ENCODE data around the gene NRXN3. TPM values are rescaled to one million over a fixed set of nuclear protein-coding genes. Genes with fewer than 3 reads are reported as not detected.

The NRXN3 gene
- total and polyA plus RNA-seq, 2 of the 13 experiments (the other 11 are each of a cell fraction or from before 2014, with no cell fraction given) = 0.03 TPM; not detected in 1

DNA sequence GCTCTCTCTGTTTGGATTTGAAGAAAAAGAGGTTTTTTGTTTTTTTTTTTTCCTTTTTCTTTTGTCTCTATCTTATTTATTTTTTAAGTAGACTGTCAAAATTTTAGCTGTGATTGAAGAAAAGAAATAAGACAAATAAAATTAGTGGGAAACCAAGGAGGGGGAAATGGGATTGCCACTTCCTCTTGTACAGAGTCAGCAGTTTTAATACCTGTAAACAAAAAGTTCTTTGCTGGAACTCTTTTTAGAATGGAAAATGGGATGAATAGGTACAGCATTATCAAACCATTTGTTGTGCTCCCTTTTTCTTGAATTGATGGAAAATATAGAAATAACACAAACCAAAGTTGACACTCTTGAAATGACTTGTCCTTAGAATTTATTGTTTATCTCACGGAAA is 1360.4 kb downstream of the NRXN3 start:
- 88% methylated on average over 1 of the region's 1 CpG for WGBS (ENCODE audit: low lambda C conversion rate)
- DNase-seq (ENCODE audit: low spot score) (no peak), ATAC-seq (no peak), FAIRE-seq (no peak)
- H3K4me2 ChIP-seq (ENCODE audit: low read depth, low read length) = no peak overlapping the region
- H3K9me3 ChIP-seq (ENCODE audit: low read length) = peaks cover 56% of the 10 kb centered on the region
- no peaks in the 10 kb centered on the region for H3K36me3 ChIP-seq (replicated peaks in 1 of 2; ENCODE audit: control insufficient read depth in 1 of 2, insufficient read depth in 2 of 2, low read length in 2 of 2)
- in situ Hi-C loops (cut with HindIII; ENCODE audit: extremely low pct_ligation_motif_present, low pct_unique_long_range_greater_than_20kb) (no loop called here), intact Hi-C loops (cut with micrococcal nuclease; ENCODE audit: unreplicated experiment) (no loop called here)
- H3K4me1 ChIP-seq (ENCODE audit: insufficient read depth, low read length) = no peaks in the 10 kb centered on the region
- BruUV-seq (replicated peaks) = no TSS peak
- no peak overlapping the region for H2AFZ ChIP-seq (ENCODE audit: low read length)
- H3K27ac ChIP-seq (ENCODE audit: extremely low read length, insufficient read depth, low read length) = no peak overlapping the region
- TF ChIP-seq MAFF (IDR thresholded peaks at IDR 0.05; ENCODE audit: low read depth, low read length) (peak; percentile 59; the same call in 1 of the 2 replicates), MAFK (conservative IDR thresholded peaks at IDR 0.05 in 1 of 2, IDR thresholded peaks at IDR 0.05 in 1 of 2; ENCODE audit: low read length in 2 of 2) (peak; percentile 47 to 78), ZNF24 (IDR thresholded peaks at IDR 0.05) (no peak)
- no peaks in the 10 kb centered on the region for H3K79me2 ChIP-seq (ENCODE audit: insufficient read depth, low read length)
- ChIA-PET CTCF (ENCODE audit: low intra/inter-chr PET ratio, low total read pairs) (no interaction called here), POLR2A (no interaction called here)
- H3K27me3 ChIP-seq (ENCODE audit: control insufficient read depth in 1 of 2, insufficient read depth in 2 of 2, low read length in 2 of 2) = no peaks in the 10 kb centered on the region
- no peak overlapping the region for H3K4me3 ChIP-seq (replicated peaks in 1 of 3; ENCODE audit: insufficient read depth in 1 of 3, low read depth in 2 of 3, low read length in 3 of 3)
- H3K9ac ChIP-seq (ENCODE audit: insufficient read depth, low read depth, low read length) = no peak overlapping the region
- no peaks in the 10 kb centered on the region for H4K20me1 ChIP-seq (ENCODE audit: insufficient read depth, low read length)

DNA sequence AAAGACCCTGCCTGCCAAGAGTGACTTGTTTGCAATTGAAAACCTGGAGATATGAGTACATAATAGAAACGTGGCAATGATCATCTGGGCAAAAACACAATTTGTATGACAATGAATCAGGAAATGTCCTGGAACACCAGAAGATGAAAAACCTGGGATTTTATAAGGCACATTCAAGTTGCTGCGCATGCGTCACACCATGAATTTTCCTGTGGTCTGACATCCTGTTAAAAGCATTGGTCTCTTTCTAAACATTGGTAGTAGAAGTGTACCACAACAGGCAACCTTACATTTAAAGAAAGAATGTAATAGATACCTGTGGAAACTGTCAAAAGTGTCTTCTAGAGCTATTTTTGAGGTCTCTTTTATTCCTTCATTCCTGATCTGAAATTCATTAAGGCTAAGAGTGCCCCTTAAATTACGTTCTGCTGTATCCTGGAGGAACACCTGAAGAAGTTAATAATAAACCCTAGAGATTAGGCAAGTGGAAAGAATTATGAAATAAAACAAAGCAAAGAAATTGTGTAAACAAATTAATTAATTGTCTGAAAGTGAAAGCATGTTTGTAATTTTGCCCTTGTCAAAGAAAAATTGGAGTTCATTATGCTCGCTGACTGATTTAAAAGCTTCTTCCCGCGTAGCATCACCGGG is 1364.7 kb downstream of the NRXN3 start:
- CTCF ChIA-PET (ENCODE audit: low intra/inter-chr PET ratio, low total read pairs) = no interaction called here
- TF ChIP-seq ZNF850 (CRISPR knock-in tag; conservative IDR thresholded peaks at IDR 0.05) = no peak
- TF ChIP-seq, protein P1, sequence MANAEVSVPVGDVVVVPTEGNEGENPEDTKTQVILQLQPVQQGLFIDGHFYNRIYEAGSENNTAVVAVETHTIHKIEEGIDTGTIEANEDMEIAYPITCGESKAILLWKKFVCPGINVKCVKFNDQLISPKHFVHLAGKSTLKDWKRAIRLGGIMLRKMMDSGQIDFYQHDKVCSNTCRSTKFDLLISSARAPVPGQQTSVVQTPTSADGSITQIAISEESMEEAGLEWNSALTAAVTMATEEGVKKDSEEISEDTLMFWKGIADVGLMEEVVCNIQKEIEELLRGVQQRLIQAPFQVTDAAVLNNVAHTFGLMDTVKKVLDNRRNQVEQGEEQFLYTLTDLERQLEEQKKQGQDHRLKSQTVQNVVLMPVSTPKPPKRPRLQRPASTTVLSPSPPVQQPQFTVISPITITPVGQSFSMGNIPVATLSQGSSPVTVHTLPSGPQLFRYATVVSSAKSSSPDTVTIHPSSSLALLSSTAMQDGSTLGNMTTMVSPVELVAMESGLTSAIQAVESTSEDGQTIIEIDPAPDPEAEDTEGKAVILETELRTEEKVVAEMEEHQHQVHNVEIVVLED (CRISPR knock-in tag; IDR thresholded peaks at IDR 0.05; ENCODE audit: borderline replicate concordance) = no peak
- TF ChIP-seq, protein P2, sequence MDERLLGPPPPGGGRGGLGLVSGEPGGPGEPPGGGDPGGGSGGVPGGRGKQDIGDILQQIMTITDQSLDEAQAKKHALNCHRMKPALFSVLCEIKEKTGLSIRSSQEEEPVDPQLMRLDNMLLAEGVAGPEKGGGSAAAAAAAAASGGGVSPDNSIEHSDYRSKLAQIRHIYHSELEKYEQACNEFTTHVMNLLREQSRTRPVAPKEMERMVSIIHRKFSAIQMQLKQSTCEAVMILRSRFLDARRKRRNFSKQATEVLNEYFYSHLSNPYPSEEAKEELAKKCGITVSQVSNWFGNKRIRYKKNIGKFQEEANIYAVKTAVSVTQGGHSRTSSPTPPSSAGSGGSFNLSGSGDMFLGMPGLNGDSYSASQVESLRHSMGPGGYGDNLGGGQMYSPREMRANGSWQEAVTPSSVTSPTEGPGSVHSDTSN (CRISPR knock-in tag; IDR thresholded peaks at IDR 0.05) = no peak
- TF ChIP-seq RXRB (CRISPR knock-in tag; IDR thresholded peaks at IDR 0.05; ENCODE audit: borderline replicate concordance) = no peak
- TF ChIP-seq PHF8 (CRISPR knock-in tag; IDR thresholded peaks at IDR 0.05) = no peak
- TF ChIP-seq TSC22D2 (CRISPR knock-in tag; IDR thresholded peaks at IDR 0.05; ENCODE audit: borderline replicate concordance) = no peak
- no peak for TF ChIP-seq HCFC1 (IDR thresholded peaks at IDR 0.05; ENCODE audit: low read depth, low read length)
- TF ChIP-seq SMC3 (IDR thresholded peaks at IDR 0.05; ENCODE audit: low read length) = no peak
- no peak for TF ChIP-seq ZNF251 (CRISPR knock-in tag; IDR thresholded peaks at IDR 0.05)
- TF ChIP-seq TCF12 (IDR thresholded peaks at IDR 0.05) = no peak
- no peak for TF ChIP-seq TCF12 (CRISPR knock-in tag; IDR thresholded peaks at IDR 0.05)
- no peak for TF ChIP-seq SMARCE1 (IDR thresholded peaks at IDR 0.05; ENCODE audit: borderline replicate concordance)
- TF ChIP-seq, protein P3, sequence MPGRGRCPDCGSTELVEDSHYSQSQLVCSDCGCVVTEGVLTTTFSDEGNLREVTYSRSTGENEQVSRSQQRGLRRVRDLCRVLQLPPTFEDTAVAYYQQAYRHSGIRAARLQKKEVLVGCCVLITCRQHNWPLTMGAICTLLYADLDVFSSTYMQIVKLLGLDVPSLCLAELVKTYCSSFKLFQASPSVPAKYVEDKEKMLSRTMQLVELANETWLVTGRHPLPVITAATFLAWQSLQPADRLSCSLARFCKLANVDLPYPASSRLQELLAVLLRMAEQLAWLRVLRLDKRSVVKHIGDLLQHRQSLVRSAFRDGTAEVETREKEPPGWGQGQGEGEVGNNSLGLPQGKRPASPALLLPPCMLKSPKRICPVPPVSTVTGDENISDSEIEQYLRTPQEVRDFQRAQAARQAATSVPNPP (CRISPR knock-in tag; IDR thresholded peaks at IDR 0.05) = no peak
- TF ChIP-seq NR2F6 (IDR thresholded peaks at IDR 0.05) = no peak
- no peak for TF ChIP-seq NR2F6 (CRISPR knock-in tag; IDR thresholded peaks at IDR 0.05)

More for the DNA sequence above, 1364.7 kb downstream of the NRXN3 start:
- Histone ChIP-seq H3K36me3 (replicated peaks in 1 of 2; ENCODE audit: control insufficient read depth in 1 of 2, insufficient read depth in 2 of 2, low read length in 2 of 2) (no peaks in the 10 kb centered on the region), H3K4me2 (ENCODE audit: low read depth, low read length) (no peak overlapping the region), H3K79me2 (ENCODE audit: insufficient read depth, low read length) (no peaks in the 10 kb centered on the region), H3K4me3 (replicated peaks in 1 of 3; ENCODE audit: insufficient read depth in 1 of 3, low read depth in 2 of 3, low read length in 3 of 3) (no peak overlapping the region), H3K27ac (ENCODE audit: extremely low read length, insufficient read depth, low read length) (no peak overlapping the region), H4K20me1 (ENCODE audit: insufficient read depth, low read length) (no peaks in the 10 kb centered on the region), H3K27me3 (ENCODE audit: control insufficient read depth in 1 of 2, insufficient read depth in 2 of 2, low read length in 2 of 2) (no peaks in the 10 kb centered on the region), H3K4me1 (ENCODE audit: insufficient read depth, low read length) (no peaks in the 10 kb centered on the region), H3K9me3 (ENCODE audit: low read length) (peaks cover 57% of the 10 kb centered on the region), H3K9ac (ENCODE audit: insufficient read depth, low read depth, low read length) (no peak overlapping the region), H2AFZ (ENCODE audit: low read length) (no peak overlapping the region)
- no peak for ATAC-seq
- POLR2A ChIA-PET = no interaction called here
- no TSS peak for BruUV-seq (replicated peaks)
- intact Hi-C loops (cut with micrococcal nuclease; ENCODE audit: unreplicated experiment) = no loop called here
- WGBS (ENCODE audit: low lambda C conversion rate) = 23% methylated on average over 8 of the region's 8 CpGs
- FAIRE-seq = no peak
- in situ Hi-C loops (cut with HindIII; ENCODE audit: extremely low pct_ligation_motif_present, low pct_unique_long_range_greater_than_20kb) = no loop called here
- no peak for DNase-seq (ENCODE audit: low spot score)

Measured in HepG2 (cell line).